Dermis lymphatic vessel endothelial cell (primary cell): ENCODE measurements around the gene LRP2. TPM values are rescaled to one million over a fixed set of nuclear protein-coding genes. Genes with fewer than 3 reads are reported as not detected.

Source experiments
- total RNA-seq: library from RNA; depleted of rRNA; stranded (reverse); fragments of >200 nt; gene quantifications from 2 replicates; pipeline ENCODE4 v1.2.1, GENCODE V29; 2014

The LRP2 gene
- under 0.01 TPM in 2 replicates for total RNA-seq

GRCh38 chr2:169362118-169362893, at the start of gene LRP2:
Gene LRP2 (minus strand): TSS chr2:169362534. CDS start chr2:169362399, 135 bp downstream.

Other genes starting within 250 kb of the LRP2 start
- 1.5 and 2.6 TPM in 2 replicates for gene BBS5, start 117.0 kb upstream of the LRP2 start, total RNA-seq
- under 0.01 and 0.17 TPM in 2 replicates for gene KLHL41, start 147.2 kb upstream of the LRP2 start, total RNA-seq
- gene FASTKD1, start 211.3 kb upstream of the LRP2 start, total RNA-seq: 11.1 and 17.4 TPM in 2 replicates
- gene PPIG, start 221.8 kb upstream of the LRP2 start, total RNA-seq: 18.4 and 26.9 TPM in 2 replicates